GM12872 (cell line): ENCODE results near the gene ACAN.

ENCODE experiments used
- TF ChIP-seq, protein P1 (sequence below): IDR thresholded peaks from 3 replicates; pipeline ENCODE4 v1.5.1; 2011; ENCODE audit warnings: low read depth, mild to moderate bottlenecking, low read length, moderate library complexity; ENCODE audit not compliant: insufficient read depth

The ACAN gene

DNA sequence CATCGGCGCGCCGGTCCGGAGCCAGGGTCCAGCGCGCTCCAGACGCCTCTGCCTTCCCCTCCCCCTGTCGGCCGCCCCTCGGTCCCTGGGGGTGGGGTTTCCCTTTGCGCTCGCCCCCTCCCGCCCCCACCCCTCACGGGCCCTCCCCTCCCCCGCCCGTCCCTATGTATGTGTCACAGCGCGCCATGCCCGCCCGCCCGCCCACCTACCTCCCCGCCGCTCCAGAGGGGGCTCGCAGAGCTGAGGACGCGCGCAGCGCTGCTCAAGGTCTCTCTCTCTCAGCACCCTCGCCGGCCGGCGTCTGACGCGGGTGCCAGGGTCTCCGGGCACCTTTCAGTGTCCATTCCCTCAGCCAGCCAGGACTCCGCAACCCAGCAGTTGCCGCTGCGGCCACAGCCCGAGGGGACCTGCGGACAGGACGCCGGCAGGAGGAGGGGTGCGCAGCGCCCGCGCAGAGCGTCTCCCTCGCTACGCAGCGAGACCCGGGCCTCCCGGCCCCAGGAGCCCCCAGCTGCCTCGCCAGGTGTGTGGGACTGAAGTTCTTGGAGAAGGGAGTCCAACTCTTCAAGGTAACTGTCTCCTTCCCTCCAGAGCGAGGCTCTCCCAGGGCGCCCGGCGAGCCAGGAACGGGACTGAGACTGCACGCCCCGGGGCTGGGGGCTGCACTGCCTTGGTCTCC lies at the start of gene ACAN:
TSS of gene ACAN (plus strand) at position 196 of the 679 bp plus-strand sequence. CDS start 32,771 bp downstream, outside the sequence.
- TF ChIP-seq, protein P1, sequence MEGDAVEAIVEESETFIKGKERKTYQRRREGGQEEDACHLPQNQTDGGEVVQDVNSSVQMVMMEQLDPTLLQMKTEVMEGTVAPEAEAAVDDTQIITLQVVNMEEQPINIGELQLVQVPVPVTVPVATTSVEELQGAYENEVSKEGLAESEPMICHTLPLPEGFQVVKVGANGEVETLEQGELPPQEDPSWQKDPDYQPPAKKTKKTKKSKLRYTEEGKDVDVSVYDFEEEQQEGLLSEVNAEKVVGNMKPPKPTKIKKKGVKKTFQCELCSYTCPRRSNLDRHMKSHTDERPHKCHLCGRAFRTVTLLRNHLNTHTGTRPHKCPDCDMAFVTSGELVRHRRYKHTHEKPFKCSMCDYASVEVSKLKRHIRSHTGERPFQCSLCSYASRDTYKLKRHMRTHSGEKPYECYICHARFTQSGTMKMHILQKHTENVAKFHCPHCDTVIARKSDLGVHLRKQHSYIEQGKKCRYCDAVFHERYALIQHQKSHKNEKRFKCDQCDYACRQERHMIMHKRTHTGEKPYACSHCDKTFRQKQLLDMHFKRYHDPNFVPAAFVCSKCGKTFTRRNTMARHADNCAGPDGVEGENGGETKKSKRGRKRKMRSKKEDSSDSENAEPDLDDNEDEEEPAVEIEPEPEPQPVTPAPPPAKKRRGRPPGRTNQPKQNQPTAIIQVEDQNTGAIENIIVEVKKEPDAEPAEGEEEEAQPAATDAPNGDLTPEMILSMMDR = no peak

DNA sequence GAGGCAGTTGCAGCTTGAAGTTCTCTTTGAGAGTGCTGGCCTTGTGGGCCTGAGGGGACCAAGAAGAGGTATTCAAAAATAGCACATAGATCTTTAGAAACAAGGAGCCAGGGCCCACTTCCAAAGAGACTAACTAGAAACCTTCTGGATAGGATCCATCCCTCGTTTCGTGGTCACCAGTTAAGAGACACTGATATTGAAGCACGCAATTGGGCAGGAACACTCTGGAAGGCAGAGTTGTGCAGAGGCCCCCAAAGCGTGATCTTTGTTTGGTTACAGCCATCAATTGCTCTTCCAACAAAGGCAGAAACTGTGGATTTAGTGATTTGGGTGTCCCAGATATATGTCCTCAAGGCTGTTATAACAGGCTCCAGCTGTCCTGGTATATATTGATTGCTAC lies 46.7 kb upstream of the ACAN start:
- TF ChIP-seq, protein P1 = no peak

DNA sequence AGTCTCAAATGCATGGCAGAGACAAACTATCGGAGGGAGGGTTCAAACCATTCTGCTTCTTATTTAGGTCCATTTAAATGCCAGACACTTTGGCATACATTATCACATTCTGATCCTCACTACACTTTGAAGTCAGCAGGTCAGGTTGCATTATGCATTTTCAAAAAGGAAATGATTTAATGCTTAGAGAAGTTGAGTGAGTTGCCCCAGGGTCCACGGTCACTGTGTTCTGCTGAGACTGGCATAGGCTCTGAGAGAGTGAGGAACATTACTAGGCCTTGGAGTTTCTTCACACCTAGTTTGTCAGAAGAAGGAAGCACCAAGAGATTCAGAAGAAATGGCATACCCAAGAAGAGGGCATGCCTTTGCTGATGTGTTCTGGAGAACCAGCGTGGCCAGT lies 46.3 kb upstream of the ACAN start:
- TF ChIP-seq, protein P1 = no peak

DNA sequence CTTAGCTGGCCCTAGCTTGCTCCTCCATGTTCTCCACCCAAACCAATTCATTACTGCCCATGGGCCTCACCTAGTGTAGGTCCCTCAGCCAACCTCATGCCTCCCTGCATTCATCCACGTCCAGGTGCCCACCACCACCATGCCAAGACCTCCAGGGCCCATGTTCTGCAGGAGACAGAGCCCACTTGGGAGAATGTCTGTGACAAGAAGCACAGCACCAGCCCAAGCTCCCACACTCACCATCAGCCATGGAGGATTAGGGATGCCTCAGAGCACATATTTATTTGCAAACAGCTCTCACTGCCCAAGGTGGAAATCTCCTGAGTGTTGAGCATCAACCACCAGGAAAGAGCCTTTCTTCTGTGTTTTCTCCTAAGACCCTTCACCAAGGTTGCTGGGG lies 43.4 kb upstream of the ACAN start:
- TF ChIP-seq, protein P1 = no peak

DNA sequence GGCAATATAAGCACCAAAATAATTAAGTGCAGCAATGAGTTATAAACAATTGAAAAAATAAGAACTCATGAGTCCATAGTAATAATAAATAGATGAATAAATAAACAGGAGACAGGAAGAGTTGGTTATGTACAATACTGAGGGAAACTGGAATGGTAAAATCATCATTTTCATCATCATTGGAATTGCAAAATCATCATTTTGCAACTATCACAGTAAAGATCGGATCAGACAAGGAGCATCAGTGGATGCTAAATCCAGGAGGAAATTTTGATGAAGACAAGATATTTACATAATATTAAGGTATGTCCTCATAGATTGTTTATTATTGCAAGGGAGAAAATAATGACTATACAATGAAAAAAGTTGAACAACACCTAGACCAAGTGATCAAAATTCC lies 38.8 kb upstream of the ACAN start:
- TF ChIP-seq, protein P1 = no peak

DNA sequence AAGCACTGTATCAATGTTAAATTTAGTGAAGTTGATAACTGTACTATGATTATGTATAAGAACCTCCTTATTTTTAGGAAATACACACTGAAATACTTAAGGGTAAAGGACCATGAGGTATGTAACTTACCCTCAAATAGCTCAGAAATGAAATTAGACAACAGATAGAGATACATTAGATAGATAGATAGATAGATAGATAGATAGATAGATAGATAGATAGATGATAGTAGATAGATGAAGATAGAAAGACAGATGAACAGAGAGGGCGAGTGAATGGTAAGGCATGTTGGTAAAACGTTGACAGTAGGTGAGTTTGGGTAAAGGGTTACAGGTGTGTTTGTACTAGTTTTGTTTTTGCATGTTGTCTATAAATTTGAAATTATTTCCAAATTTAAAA lies 38.0 kb upstream of the ACAN start:
- TF ChIP-seq, protein P1 = no peak

DNA sequence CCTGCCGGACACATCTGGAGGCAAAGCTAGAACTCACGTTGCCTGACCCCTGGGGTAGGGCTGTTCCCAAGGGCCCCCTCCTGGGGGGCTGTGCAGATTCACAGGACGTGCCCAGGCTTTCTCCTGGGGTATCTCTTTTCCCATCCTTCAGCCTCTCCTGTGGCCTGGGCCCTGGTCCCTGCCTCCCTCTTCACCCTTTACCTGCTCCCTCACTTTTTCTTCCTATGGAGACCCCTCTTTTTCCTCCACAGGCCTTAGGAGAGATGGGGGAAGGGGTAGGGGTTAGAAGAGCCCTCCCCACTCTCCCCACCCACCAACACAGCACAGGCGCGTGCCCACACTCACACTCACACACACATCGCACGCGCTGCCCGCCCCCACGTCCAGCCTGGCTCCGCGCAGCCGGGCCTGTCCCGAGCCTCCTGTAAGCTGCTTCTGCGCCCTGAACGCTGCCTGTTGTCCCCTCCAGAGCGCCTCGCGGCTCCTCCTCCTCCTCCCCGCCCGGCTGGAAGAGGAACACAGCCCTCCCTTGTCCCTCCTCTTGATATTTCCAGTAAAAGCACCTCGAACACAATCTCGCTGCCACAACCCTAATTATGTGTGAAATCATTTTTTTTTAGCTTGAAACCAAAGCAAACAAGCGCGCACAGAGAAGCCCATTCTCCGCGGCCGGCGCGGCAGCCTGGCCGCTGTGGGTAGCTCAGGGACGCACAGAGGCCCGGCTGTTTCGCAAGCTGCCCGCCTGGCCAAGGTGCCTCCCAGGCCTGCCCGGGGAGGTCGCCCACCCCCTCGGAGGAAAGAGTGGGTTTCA lies 33.9 kb upstream of the ACAN start:
- TF ChIP-seq, protein P1 = no peak
